Parietal lobe (tissue), 2 donors: ENCODE results near the gene KRTAP4-4. TPM values are rescaled to one million over a fixed set of nuclear protein-coding genes. Genes with fewer than 3 reads are reported as not detected.

Source experiments
- small RNA-seq: library from RNA; depleted of rRNA; stranded (forward); fragments of <200 nt; gene quantifications from one replicate; pipeline ENCODE3, GENCODE V24; 2014; ENCODE audit warnings: low replicate concordance
- total RNA-seq: library from RNA; depleted of rRNA; stranded (reverse); fragments of >200 nt; gene quantifications from one replicate; pipeline ENCODE4 v1.2.3, GENCODE V29; 2014

KRTAP4-4 gene
- total RNA-seq: not detected

DNA sequence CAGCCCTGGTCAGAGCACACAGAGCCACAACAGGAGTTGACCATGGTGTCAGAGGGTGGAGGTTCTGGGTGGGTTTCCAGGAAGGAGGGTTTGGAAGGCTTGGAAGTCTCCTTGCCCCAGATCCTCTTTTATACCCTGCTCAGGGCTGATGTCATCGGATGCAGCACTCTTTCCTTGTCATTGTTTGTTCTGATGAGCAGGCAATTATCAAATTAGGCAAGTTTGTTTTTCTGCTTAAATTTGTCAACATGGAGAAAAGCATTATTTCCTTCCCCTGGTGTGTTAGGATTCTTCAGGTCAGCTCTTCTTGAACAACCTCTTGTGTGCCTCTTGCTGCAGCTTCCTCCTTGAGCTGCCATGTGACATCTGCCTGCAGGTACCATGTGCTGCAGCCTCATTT is at the start of gene KRTAP4-4:
Gene KRTAP4-4 (minus strand): TSS at position 101 of the 400 bp plus-strand sequence. CDS start 57 bp downstream, at position 44.

GRCh38 chr17:41189837-41190318 is 29.3 kb upstream of the KRTAP4-4 start, which contains the start of gene KRTAP9-1:
TSS of gene KRTAP9-1 (plus strand) at chr17:41189887. CDS start at chr17:41189887, 0 bp downstream.

GRCh38 chr17:41184480-41184961 is 24.0 kb upstream of the KRTAP4-4 start, which contains the start of gene KRTAP4-1:
TSS of gene KRTAP4-1 (minus strand) at chr17:41184911. CDS start at chr17:41184854, 57 bp downstream.

GRCh38 chr17:41177727-41178271 is 17.3 kb upstream of the KRTAP4-4 start, which contains the start of gene KRTAP4-2:
TSS of gene KRTAP4-2 (minus strand) at chr17:41178221. CDS start at chr17:41178164, 57 bp downstream.

GRCh38 chr17:41168121-41168520 is 7.6 kb upstream of the KRTAP4-4 start, which contains the start of gene KRTAP4-3:
TSS of gene KRTAP4-3 (minus strand) at chr17:41168221. CDS start at chr17:41168172, 49 bp downstream.

DNA sequence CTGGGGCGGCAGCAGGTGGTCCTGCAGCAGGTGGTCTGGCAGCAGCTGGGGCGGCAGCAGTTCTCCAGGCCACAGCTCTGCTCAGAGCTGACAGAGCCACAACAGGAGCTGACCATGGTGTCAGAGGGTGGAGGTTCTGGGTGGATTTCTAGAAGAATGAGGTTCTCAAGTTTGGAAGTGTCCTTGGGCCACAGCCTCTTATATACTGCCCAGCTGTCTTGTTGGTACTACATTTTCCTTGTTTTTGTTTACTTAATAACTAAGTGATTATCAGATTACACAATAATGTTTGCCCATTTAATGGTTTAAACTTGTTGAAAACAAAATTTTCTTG is 10.9 kb downstream of the KRTAP4-4 start, which contains the start of gene KRTAP4-5:
Gene KRTAP4-5 (minus strand): TSS at position 174 of the 334 bp plus-strand sequence. CDS start 58 bp downstream, at position 116.

DNA sequence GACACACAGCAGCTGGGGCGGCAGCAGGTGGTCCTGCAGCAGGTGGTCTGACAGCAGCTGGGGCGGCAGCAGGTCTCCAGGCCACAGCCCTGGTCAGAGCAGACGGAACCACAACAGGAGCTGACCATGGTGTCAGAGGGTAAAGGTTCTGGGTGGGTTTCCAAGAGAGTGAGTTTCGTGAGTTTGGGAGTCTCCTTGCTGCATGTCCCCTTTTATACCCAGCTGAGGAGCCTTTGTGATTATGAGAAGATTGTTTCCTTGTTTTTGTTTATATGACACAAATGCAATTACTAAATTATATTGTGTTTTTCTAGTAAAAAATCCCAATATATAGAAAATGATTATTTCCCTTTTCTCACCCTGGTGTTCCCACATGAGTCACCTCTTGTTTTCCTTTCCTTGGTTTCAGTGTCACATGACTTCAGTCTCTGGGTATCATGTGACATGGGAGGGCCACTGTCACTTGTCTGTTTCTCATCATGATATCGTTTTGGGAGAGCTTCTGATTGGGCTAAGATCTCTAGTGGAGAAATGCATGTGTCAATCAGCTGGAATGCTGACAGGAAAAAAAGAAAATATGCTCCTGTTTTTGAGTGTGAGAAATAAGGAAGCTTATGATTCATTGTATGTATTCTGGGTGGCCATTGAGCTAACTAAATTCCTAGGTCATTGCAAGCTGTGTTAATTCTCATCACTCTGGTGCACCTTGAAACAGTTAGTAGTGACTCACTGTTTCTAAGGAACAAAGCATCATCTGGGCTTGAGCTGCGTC is 20.0 kb downstream of the KRTAP4-4 start, which contains the start of gene KRTAP4-6:
Gene KRTAP4-6 (minus strand): TSS at position 185 of the 772 bp plus-strand sequence. CDS start 57 bp downstream, at position 128.

DNA sequence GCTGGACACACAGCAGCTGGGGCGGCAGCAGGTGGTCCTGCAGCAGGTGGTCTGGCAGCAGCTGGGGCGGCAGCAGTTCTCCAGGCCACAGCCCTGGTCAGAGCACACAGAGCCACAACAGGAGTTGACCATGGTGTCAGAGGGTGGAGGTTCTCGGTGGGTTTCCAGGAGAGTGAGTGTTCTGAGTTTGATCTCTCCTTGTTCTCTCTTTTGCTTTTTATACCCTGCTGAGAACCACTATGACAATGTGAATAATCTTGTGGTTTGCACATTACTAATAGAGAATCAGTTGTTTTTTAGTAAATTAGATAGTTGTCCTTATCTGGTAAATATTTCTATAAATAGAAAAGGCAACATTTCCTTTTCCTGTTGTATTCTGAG is 36.6 kb downstream of the KRTAP4-4 start, which contains the start of gene KRTAP4-12:
Gene KRTAP4-12 (minus strand): TSS at position 192 of the 381 bp plus-strand sequence. CDS start 60 bp downstream, at position 132.

DNA sequence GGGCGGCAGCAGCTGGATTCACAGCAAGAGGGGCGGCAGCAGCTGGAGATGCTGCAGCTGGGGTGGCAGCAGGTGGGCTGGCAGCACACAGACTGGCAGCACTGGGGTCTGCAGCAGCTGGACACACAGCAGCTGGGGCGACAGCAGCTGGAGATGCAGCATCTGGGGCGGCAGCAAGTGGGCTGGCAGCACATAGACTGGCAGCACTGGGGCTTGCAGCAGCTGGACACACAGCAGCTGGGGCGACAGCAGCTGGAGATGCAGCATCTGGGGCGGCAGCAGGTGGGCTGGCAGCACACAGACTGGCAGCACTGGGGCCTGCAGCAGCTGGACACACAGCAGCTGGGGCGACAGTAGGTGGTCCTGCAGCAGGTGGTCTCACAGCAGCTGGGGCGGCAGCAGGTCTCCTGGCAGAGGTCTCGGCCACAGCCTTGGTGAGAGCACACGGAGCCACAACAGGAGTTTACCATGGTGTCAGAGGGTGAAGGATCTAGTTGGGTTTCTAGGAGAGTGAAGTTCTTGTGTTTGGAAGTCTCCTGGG is 42.6 kb downstream of the KRTAP4-4 start, which contains the start of gene KRTAP4-11:
Gene KRTAP4-11 (minus strand): TSS at position 528 of the 541 bp plus-strand sequence. CDS start 58 bp downstream, at position 470.

Small RNA genes within 50 kb of the gene (small RNA-seq; reads per million reads assigned to genes)
- gene KRTAP4-17P: not detected

Other genes with a start within 250 kb of the KRTAP4-4 start
- gene KRT23, start 223.1 kb downstream of the KRTAP4-4 start, total RNA-seq: not detected
- gene KRT39, start 193.8 kb downstream of the KRTAP4-4 start, total RNA-seq: not detected
- not detected for gene KRT40, start 176.4 kb downstream of the KRTAP4-4 start, total RNA-seq
- gene KRTAP3-3, start 166.6 kb downstream of the KRTAP4-4 start, total RNA-seq: not detected
- gene KRTAP3-2, start 160.8 kb downstream of the KRTAP4-4 start, total RNA-seq: not detected
- not detected for gene KRTAP3-1, start 151.6 kb downstream of the KRTAP4-4 start, total RNA-seq
- not detected for gene KRTAP1-5, start 133.5 kb downstream of the KRTAP4-4 start, total RNA-seq
- gene KRTAP1-4, start 130.6 kb downstream of the KRTAP4-4 start, total RNA-seq: not detected
- gene KRTAP1-3, start 125.9 kb downstream of the KRTAP4-4 start, total RNA-seq: not detected
- gene KRTAP1-1, start 119.3 kb downstream of the KRTAP4-4 start, total RNA-seq: not detected
- not detected for gene KRTAP2-1, start 113.4 kb downstream of the KRTAP4-4 start, total RNA-seq
- not detected for gene KRTAP2-2, start 105.5 kb downstream of the KRTAP4-4 start, total RNA-seq
- gene KRTAP2-3, start 100.6 kb downstream of the KRTAP4-4 start, total RNA-seq: not detected
- not detected for gene KRTAP2-4, start 94.9 kb downstream of the KRTAP4-4 start, total RNA-seq
- not detected for gene KRTAP4-7, start 76.6 kb downstream of the KRTAP4-4 start, total RNA-seq
- not detected for gene KRTAP4-8, start 62.6 kb downstream of the KRTAP4-4 start, total RNA-seq
- not detected for gene KRTAP4-16, start 58.5 kb downstream of the KRTAP4-4 start, total RNA-seq
- gene KRTAP4-9, start 55.4 kb downstream of the KRTAP4-4 start, total RNA-seq: not detected
- not detected for gene KRTAP4-11, start 42.4 kb downstream of the KRTAP4-4 start, total RNA-seq
- gene KRTAP4-12, start 36.6 kb downstream of the KRTAP4-4 start, total RNA-seq: not detected
- gene KRTAP4-6, start 20.2 kb downstream of the KRTAP4-4 start, total RNA-seq: not detected
- gene KRTAP4-5, start 10.9 kb downstream of the KRTAP4-4 start, total RNA-seq: not detected
- not detected for gene KRTAP4-3, start 7.5 kb upstream of the KRTAP4-4 start, total RNA-seq
- not detected for gene KRTAP4-2, start 17.5 kb upstream of the KRTAP4-4 start, total RNA-seq
- gene KRTAP4-1, start 24.2 kb upstream of the KRTAP4-4 start, total RNA-seq: not detected
- not detected for gene KRTAP9-1, start 29.1 kb upstream of the KRTAP4-4 start, total RNA-seq
- not detected for gene KRTAP9-2, start 65.9 kb upstream of the KRTAP4-4 start, total RNA-seq
- not detected for gene KRTAP9-3, start 71.7 kb upstream of the KRTAP4-4 start, total RNA-seq
- not detected for gene KRTAP9-8, start 77.3 kb upstream of the KRTAP4-4 start, total RNA-seq
- gene KRTAP9-4, start 88.9 kb upstream of the KRTAP4-4 start, total RNA-seq: not detected
- gene KRTAP9-9, start 94.6 kb upstream of the KRTAP4-4 start, total RNA-seq: not detected
- not detected for gene KRTAP9-6, start 104.6 kb upstream of the KRTAP4-4 start, total RNA-seq
- gene KRTAP9-7, start 115.0 kb upstream of the KRTAP4-4 start, total RNA-seq: not detected
- gene KRTAP29-1, start 142.1 kb upstream of the KRTAP4-4 start, total RNA-seq: not detected
- gene KRTAP16-1, start 148.6 kb upstream of the KRTAP4-4 start, total RNA-seq: not detected
- not detected for gene KRTAP17-1, start 155.0 kb upstream of the KRTAP4-4 start, total RNA-seq
- gene KRT33A, start 190.1 kb upstream of the KRTAP4-4 start, total RNA-seq: not detected
- not detected for gene KRT33B, start 209.1 kb upstream of the KRTAP4-4 start, total RNA-seq
- 0.94 TPM for gene KRT34, start 221.6 kb upstream of the KRTAP4-4 start, total RNA-seq
- gene KRT31, start 236.9 kb upstream of the KRTAP4-4 start, total RNA-seq: 0.94 TPM